ENCODE measurements around the gene SLBP. TPM values are rescaled to one million over a fixed set of nuclear protein-coding genes. Genes with fewer than 3 reads are reported as not detected.

SLBP gene
- total and polyA plus RNA-seq, 2 of the 8 experiments (the other 6 are each of a cell fraction or from before 2014, with no cell fraction given), result 44.1 to 49.0 TPM

- Histone ChIP-seq H3K27ac (ENCODE audit: low read depth, low read length) (no peak overlapping the region), H3K23me2 (ENCODE audit: low read depth, low read length) (no peaks in the 10 kb centered on the region), H3K14ac (ENCODE audit: insufficient read length) (no peak overlapping the region), H2BK12ac (ENCODE audit: low read depth, low read length) (no peak overlapping the region), H2AFZ (ENCODE audit: low read length) (no peak overlapping the region), H3K79me1 (ENCODE audit: low read depth, low read length) (no peaks in the 10 kb centered on the region), H2BK20ac (ENCODE audit: low read length) (no peak overlapping the region), H2BK5ac (ENCODE audit: low read depth, low read length) (no peak overlapping the region), H3K4me1 (replicated peaks in 1 of 4; ENCODE audit: control insufficient read depth in 3 of 4, insufficient read depth in 4 of 4, low read length in 3 of 4) (peaks cover 0 to 15% (median 6%) of the 10 kb centered on the region in 4 experiments; a peak in 4 of 7 replicates), H3K23ac (ENCODE audit: insufficient read length) (no peak overlapping the region), H3K27me3 (replicated peaks in 1 of 4; ENCODE audit: control insufficient read depth in 3 of 4, extremely low read depth in 1 of 4, insufficient read depth in 3 of 4, low read length in 3 of 4) (no peaks in the 10 kb centered on the region), H3K18ac (ENCODE audit: extremely low read depth, low read length) (no peak overlapping the region), H3K56ac (replicated peaks; ENCODE audit: insufficient read length, low read depth, low read length) (no peak overlapping the region), H4K5ac (ENCODE audit: insufficient read length, low read depth, low read length) (no peak overlapping the region), H2AK5ac (ENCODE audit: low read depth, low read length) (no peak overlapping the region), H4K91ac (replicated peaks; ENCODE audit: insufficient read length, low read length) (no peak overlapping the region), H3K4ac (replicated peaks; ENCODE audit: insufficient read length, low read depth, low read length) (no peak overlapping the region), H3K4me3 (ENCODE audit: extremely low read depth in 1 of 4, insufficient read depth in 2 of 4, low read depth in 3 of 4, low read length in 4 of 4) (no peak overlapping the region), H3K9me3 (ENCODE audit: insufficient read depth in 2 of 2, low read depth in 1 of 2, low read length in 1 of 2) (no peaks in the 10 kb centered on the region), H2BK120ac (replicated peaks; ENCODE audit: low read depth, low read length) (no peak overlapping the region), H4K20me1 (replicated peaks in 1 of 2; ENCODE audit: control insufficient read depth in 1 of 2, insufficient read depth in 2 of 2, low read length in 2 of 2) (no peaks in the 10 kb centered on the region), H3K9ac (replicated peaks in 1 of 4; ENCODE audit: extremely low read depth in 1 of 4, low read depth in 3 of 4, low read length in 3 of 4) (no peak overlapping the region), H4K8ac (ENCODE audit: extremely low read depth, insufficient read depth, low read length) (no peak overlapping the region), H2BK15ac (ENCODE audit: low read length) (no peak overlapping the region), H3K4me2 (ENCODE audit: insufficient read depth in 1 of 2, low read depth in 2 of 2, low read length in 2 of 2) (no peak overlapping the region), H3K79me2 (ENCODE audit: control insufficient read depth in 1 of 2, insufficient read depth in 2 of 2, low read length in 2 of 2) (no peaks in the 10 kb centered on the region), H3K36me3 (ENCODE audit: control insufficient read depth in 2 of 4, insufficient read depth in 4 of 4, low read length in 3 of 4) (no peaks in the 10 kb centered on the region)
- 90% methylated on average over 13 of the region's 18 CpGs; no CpG with 5 or more reads in 1 of the 2 experiments for WGBS, 2 experiments (ENCODE audit: extremely low coverage in 1 of 2, insufficient coverage in 1 of 2, insufficient read length in 1 of 2, insufficient replicate concordance in 2 of 2, low coverage in 1 of 2, low lambda C conversion rate in 2 of 2, missing lambda C conversion rate in 1 of 2)
- ChIA-PET POLR2A (ENCODE audit: partially characterized antibody) (interaction anchor here (1.1 to 1.6 kb wide), 3 partner anchors 10 to 50 kb away, joined by 3 to 4 read pairs (median 3); no protein-coding TSS in a partner anchor), CTCF (ENCODE audit: partially characterized antibody) (interaction anchor here (0.6 to 71.2 kb wide), 4 partner anchors 9 to 265 kb away, joined by 3 to 2507 read pairs (median 1256); partner anchors contain the start of gene FGFR3)
- DNase-seq (ENCODE audit: low read depth in 1 of 2, low spot score in 2 of 2), result no peak
- no peak for FAIRE-seq
- TF ChIP-seq EGR1 (IDR thresholded peaks at IDR 0.05; ENCODE audit: borderline replicate concordance, low read depth, low read length) (no peak), RBBP5 (IDR thresholded peaks at IDR 0.05; ENCODE audit: borderline replicate concordance, low read depth, low read length) (no peak), KDM4A (IDR thresholded peaks at IDR 0.05; ENCODE audit: low read depth, low read length, severe bottlenecking) (no peak), TCF12 (IDR thresholded peaks at IDR 0.05; ENCODE audit: low read depth, low read length) (no peak), RXRA (IDR thresholded peaks at IDR 0.05; ENCODE audit: insufficient read depth, low read depth, low read length) (no peak), BCL11A (IDR thresholded peaks at IDR 0.05; ENCODE audit: low read depth in 2 of 2, low read length in 2 of 2) (no peak), RAD21 (IDR thresholded peaks at IDR 0.05 in 1 of 2, conservative IDR thresholded peaks at IDR 0.05 in 1 of 2; ENCODE audit: low read depth in 2 of 2, low read length in 2 of 2) (no peak), SP2 (IDR thresholded peaks at IDR 0.05; ENCODE audit: low read length) (no peak), BACH1 (IDR thresholded peaks at IDR 0.05; ENCODE audit: low read length) (no peak), POLR2AphosphoS5 (IDR thresholded peaks at IDR 0.05; ENCODE audit: low read depth, low read length) (no peak), HDAC2 (IDR thresholded peaks at IDR 0.05; ENCODE audit: borderline replicate concordance in 1 of 2, low read depth in 2 of 2, low read length in 2 of 2) (no peak), ASH2L (IDR thresholded peaks at IDR 0.05; ENCODE audit: low read length) (no peak)
- TF ChIP-seq, protein P1, sequence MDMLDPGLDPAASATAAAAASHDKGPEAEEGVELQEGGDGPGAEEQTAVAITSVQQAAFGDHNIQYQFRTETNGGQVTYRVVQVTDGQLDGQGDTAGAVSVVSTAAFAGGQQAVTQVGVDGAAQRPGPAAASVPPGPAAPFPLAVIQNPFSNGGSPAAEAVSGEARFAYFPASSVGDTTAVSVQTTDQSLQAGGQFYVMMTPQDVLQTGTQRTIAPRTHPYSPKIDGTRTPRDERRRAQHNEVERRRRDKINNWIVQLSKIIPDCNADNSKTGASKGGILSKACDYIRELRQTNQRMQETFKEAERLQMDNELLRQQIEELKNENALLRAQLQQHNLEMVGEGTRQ (IDR thresholded peaks at IDR 0.05; ENCODE audit: low read length), result no peak
These were observed 44.0 kb upstream of the SLBP start for GRCh38 chr4:1756079-1756478.

All from H1 (cell line).